Uterus (tissue), 4 donors: ENCODE results near the gene PMM2. TPM values are rescaled to one million over a fixed set of nuclear protein-coding genes. Genes with fewer than 3 reads are reported as not detected.
"Not testable (repeated sequence)": the region's sequence is repeated elsewhere in the genome, so short reads cannot be mapped to it uniquely, and the experiment has no call there.

ENCODE experiments used
- DNase-seq, 2 donors: peaks; one replicate each; pipeline ENCODE4 v3.0.0-alpha.2; 2019 to 2020
- H3K27ac ChIP-seq, 2 donors: fragments of 200-600 bp; sonication (generic); 1 replicate in 1 of 2; 2 replicates in 1 of 2; pipeline ENCODE4 v1.5.1; 2016 to 2018
- H3K27me3 ChIP-seq, 2 donors: fragments of 200-600 bp; sonication (generic); one replicate each; pipeline ENCODE4 v1.5.1; 2018 to 2019; ENCODE audit warnings: control low read depth in 1 of 2
- H3K36me3 ChIP-seq, 2 donors: fragments of 200-600 bp; sonication (generic); one replicate each; pipeline ENCODE4 v1.5.1; 2019; ENCODE audit warnings: control low read depth in 1 of 2
- H3K4me1 ChIP-seq, 2 donors: fragments of 200-600 bp; sonication (generic); one replicate each; pipeline ENCODE4 v1.5.1; 2018 to 2019; ENCODE audit warnings: control low read depth in 1 of 2
- H3K4me3 ChIP-seq, 2 donors: fragments of 200-600 bp; sonication (generic); 1 replicate in 1 of 2; 2 replicates in 1 of 2; pipeline ENCODE4 v1.5.1; 2018 to 2019; ENCODE audit warnings: mild to moderate bottlenecking in 1 of 2
- H3K9me3 ChIP-seq, 2 donors: fragments of 200-600 bp; sonication (generic); one replicate each; pipeline ENCODE4 v1.5.1; 2019; ENCODE audit warnings: control low read depth in 1 of 2
- POLR2A ChIP-seq, 2 donors: fragments of 450-650 bp; IDR thresholded peaks; one replicate each; pipeline ENCODE4 v1.6.1; 2016; ENCODE audit warnings: antibody characterized with exemption in 2 of 2, mild to moderate bottlenecking in 1 of 2, moderate library complexity in 1 of 2
- intact Hi-C: fragments of 100-400 bp; cut with DNase I; formaldehyde crosslinking; loops from one replicate; pipeline ENCODE4 v1.15.1; 2023; ENCODE audit warnings: low total_unique reads
- total RNA-seq, 4 donors: library from RNA; depleted of rRNA in 3 of 4; stranded (reverse); fragments of >200 nt in 3 of 4; gene quantifications; one replicate each; pipeline versions ENCODE4 v1.1.0 to v1.2.4, GENCODE V29; 2014 to 2023
- TF ChIP-seq, protein P1 (sequence below), 4 experiments: fragments of 200-600 bp in 2 of 4; fragments of 450-650 bp in 2 of 4; sonication (generic) in 2 of 4; IDR thresholded peaks; one replicate each; pipeline ENCODE4 v1.5.1; 2016 to 2019; ENCODE audit warnings: antibody characterized with exemption in 4 of 4, mild to moderate bottlenecking in 2 of 4, moderate library complexity in 1 of 4
- donor health status: DM: yes; HTN: yes; CAD: no.

PMM2 gene
- total RNA-seq, 4 donors from 2014 or later = 19.0 to 41.6 (median 27.5) TPM

- TF ChIP-seq, protein P1, sequence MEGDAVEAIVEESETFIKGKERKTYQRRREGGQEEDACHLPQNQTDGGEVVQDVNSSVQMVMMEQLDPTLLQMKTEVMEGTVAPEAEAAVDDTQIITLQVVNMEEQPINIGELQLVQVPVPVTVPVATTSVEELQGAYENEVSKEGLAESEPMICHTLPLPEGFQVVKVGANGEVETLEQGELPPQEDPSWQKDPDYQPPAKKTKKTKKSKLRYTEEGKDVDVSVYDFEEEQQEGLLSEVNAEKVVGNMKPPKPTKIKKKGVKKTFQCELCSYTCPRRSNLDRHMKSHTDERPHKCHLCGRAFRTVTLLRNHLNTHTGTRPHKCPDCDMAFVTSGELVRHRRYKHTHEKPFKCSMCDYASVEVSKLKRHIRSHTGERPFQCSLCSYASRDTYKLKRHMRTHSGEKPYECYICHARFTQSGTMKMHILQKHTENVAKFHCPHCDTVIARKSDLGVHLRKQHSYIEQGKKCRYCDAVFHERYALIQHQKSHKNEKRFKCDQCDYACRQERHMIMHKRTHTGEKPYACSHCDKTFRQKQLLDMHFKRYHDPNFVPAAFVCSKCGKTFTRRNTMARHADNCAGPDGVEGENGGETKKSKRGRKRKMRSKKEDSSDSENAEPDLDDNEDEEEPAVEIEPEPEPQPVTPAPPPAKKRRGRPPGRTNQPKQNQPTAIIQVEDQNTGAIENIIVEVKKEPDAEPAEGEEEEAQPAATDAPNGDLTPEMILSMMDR (IDR thresholded peaks at IDR 0.05) = no peak
- no peak for TF ChIP-seq POLR2A (IDR thresholded peaks at IDR 0.05)
- intact Hi-C loops = no loop called here
- Histone ChIP-seq H3K4me1 (no peaks in the 10 kb centered on the region), H3K9me3 (no peaks in the 10 kb centered on the region), H3K27me3 (no peaks in the 10 kb centered on the region), H3K27ac (no peak overlapping the region), H3K36me3 (no peaks in the 10 kb centered on the region), H3K4me3 (no peak overlapping the region)
- no peak for DNase-seq
Observed at GRCh38 chr16:8872967-8873865, 75.6 kb downstream of the PMM2 start.

- intact Hi-C loops, H3K36me3 ChIP-seq, H3K27ac ChIP-seq, H3K27me3 ChIP-seq, H3K9me3 ChIP-seq, H3K4me3 ChIP-seq, DNase-seq, H3K4me1 ChIP-seq: not testable (repeated sequence)
Observed at GRCh38 chr16:8873866-8874195, 76.2 kb downstream of the PMM2 start.

GRCh38 chr16:8874388-8874787, 76.7 kb downstream of the PMM2 start:
- no peaks in the 10 kb centered on the region for H3K4me1 ChIP-seq
- TF ChIP-seq, protein P1 (IDR thresholded peaks at IDR 0.05) = no peak
- TF ChIP-seq POLR2A (IDR thresholded peaks at IDR 0.05) = no peak
- no peak overlapping the region for H3K27ac ChIP-seq
- DNase-seq = no peak
- intact Hi-C loops = no loop called here
- H3K9me3 ChIP-seq = no peaks in the 10 kb centered on the region
- H3K36me3 ChIP-seq = no peaks in the 10 kb centered on the region
- no peak overlapping the region for H3K4me3 ChIP-seq
- no peaks in the 10 kb centered on the region for H3K27me3 ChIP-seq

- intact Hi-C loops, DNase-seq, H3K27ac ChIP-seq, H3K4me1 ChIP-seq, H3K9me3 ChIP-seq, H3K27me3 ChIP-seq, H3K36me3 ChIP-seq, H3K4me3 ChIP-seq: not testable (repeated sequence)
Observed at GRCh38 chr16:8875317-8875716, 77.7 kb downstream of the PMM2 start.

DNA sequence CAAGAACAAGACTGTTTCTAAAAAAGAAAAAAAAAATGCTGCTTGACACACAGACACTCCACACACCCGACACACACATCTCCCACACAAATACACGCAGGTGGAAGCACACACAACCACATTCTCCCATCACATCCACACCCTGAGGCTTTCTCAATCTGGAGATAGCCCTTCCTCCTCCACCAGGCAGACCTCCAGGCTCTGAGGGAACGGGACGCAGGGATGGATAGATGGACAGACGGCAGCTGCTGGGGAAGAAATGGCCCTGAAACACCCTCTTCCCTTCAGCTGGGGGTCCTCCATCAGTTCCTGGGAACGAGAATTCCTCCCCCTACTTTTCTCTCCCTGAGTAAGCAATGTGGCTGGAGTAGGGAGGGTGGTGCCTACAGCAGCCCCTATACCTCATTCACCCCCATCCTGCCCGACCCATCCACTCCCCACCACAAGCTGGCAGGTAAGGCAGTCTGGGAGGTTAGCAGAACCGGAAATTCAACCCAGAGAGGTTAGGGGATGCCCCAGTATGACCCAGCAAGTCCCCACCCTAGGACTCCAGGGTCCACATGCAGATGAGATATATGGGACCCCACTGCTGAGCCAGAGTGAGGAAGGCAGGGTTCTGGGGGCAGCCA, 80.4 kb downstream of the PMM2 start:
- DNase-seq = no peak
- H3K4me3 ChIP-seq = no peak overlapping the region
- no peak overlapping the region for H3K27ac ChIP-seq
- no peaks in the 10 kb centered on the region for H3K27me3 ChIP-seq
- H3K4me1 ChIP-seq = no peaks in the 10 kb centered on the region
- H3K36me3 ChIP-seq = no peaks in the 10 kb centered on the region
- intact Hi-C loops = no loop called here
- no peak for TF ChIP-seq POLR2A (IDR thresholded peaks at IDR 0.05)
- TF ChIP-seq, protein P1 (IDR thresholded peaks at IDR 0.05) = no peak
- H3K9me3 ChIP-seq = no peaks in the 10 kb centered on the region

DNA sequence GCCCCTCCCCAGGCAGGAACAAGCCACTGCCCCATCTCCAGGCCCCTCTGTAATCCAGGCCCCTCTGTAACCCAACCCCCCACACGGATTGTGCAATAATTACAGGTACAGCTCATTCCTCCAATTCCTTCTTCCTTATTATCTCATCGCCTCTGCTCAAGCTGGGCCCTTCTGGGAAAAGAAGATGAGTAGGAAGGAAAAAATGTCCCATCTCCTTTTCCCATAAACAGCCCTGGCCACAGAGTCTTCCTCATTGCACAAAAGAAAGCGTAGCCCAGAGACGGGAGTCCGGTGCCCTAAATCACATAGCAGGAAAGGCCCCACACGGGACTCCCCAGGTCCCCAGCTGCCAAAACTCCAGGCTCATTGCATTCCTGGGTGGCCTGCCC, 80.9 kb downstream of the PMM2 start:
- no peak for DNase-seq
- H3K27me3 ChIP-seq = no peaks in the 10 kb centered on the region
- H3K27ac ChIP-seq = no peak overlapping the region
- intact Hi-C loops = no loop called here
- no peaks in the 10 kb centered on the region for H3K9me3 ChIP-seq
- H3K4me1 ChIP-seq = no peaks in the 10 kb centered on the region
- no peaks in the 10 kb centered on the region for H3K36me3 ChIP-seq
- H3K4me3 ChIP-seq = no peak overlapping the region
- TF ChIP-seq, protein P1 (IDR thresholded peaks at IDR 0.05) = no peak
- TF ChIP-seq POLR2A (IDR thresholded peaks at IDR 0.05) = no peak
